ENCODE measurements around the gene MACROD2.

Gene MACROD2

GRCh38 chr20:15445056-15445840 lies 1449.9 kb downstream of the MACROD2 start:
- DNase-seq (ENCODE audit: low spot score): no peak

DNA sequence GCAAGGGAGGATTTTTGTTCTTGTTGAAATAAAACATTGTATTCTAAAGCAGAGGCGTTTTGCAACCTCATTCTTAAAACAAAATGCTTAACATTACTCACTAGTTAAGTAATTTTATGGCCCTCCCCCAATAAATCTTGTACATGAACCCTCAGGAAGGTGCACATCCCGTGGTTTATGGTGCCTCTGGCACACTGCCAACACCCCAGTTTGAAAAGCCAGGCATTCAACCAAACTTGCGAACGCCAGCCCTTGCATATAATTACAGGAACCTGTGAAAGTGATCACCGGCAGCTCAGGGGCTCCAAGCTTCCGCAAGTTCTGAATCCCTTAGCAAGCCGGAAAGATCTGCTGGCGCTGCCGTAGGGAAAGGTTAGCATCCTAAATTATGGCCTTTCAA lies 1451.1 kb downstream of the MACROD2 start:
- no peak for DNase-seq (ENCODE audit: low spot score)

DNA sequence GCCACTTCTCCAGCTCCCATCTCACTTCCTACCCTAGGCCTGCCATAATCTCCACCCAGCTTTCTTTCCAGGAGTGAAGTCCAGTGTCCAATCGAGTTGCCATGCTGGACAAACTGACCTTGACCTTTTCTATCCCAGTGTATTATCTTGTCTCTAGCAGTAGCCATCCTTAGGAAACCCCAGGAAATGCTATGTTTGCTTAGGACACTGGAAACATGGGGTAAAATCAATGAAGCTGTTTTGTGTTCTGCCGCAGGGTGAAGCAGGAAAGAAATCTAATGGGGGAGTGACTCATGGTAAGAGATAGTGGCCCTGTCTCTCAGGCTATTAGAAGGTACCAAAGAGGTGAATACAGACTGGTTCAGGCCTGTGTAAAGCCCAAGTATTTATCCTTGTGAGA lies 1452.2 kb downstream of the MACROD2 start:
- DNase-seq (ENCODE audit: low spot score): no peak

GRCh38 chr20:15449061-15449460 lies 1453.7 kb downstream of the MACROD2 start:
- no peak for DNase-seq (ENCODE audit: low spot score)

DNA sequence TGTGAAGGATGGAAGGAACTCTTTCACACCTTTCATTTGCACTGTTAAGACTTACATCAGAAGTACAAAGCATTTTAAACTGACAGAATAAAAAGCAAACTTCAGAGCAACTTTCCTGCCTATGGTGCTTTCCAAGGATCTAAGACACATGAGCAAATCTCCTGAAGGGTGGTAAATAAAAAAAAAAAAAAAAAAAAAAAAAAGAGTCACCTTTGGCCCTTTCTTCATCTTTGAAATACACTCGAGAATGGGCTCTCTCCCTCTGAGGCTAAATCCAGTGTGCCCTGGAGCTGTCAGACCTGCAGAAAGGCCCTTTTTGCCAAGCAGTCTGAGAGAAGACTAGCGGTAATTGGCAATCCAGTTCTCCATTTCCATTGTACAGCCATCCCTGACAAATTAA lies 1455.9 kb downstream of the MACROD2 start:
- DNase-seq (ENCODE audit: low spot score): no peak

DNA sequence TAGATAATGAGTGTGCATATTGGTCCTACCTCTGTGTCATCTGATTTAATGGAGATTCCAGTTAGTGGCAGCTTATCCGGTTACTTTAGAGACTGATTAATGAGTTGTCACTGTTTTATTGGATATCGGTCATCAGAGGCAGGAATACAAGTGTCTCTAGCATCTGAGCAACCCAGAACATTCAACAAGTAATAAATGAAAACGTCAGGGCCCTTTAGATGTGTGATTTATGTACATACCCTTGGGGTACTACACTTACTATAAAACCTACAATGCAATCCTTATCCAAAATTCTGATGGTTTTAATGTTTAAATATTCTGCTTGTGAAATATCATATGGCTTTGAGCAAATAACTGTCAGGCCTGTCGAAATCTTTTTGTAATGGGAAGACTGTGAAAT lies 1460.0 kb downstream of the MACROD2 start:
- no peak for DNase-seq (ENCODE audit: low spot score)

GRCh38 chr20:15461938-15462337 lies 1466.6 kb downstream of the MACROD2 start:
- DNase-seq (ENCODE audit: low spot score): no peak

DNA sequence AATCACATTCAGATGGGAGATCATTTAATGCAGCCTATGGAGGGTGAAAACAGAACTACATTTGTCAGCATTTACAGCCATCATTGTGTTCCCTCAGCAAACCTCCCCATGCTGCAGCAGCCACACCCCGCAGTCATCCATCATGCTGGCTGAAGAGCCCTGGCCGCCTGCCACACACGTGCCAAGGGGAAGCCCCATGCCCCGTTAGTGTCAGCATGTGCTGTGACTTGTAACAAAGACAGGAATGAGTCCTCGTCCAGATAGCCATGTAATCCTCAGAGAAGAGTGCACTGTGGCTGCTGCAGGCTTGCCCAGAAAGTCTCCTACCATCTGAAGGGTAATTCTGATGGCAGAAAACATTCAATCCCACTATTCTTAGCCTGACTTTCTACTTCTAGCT lies 1480.2 kb downstream of the MACROD2 start:
- no peak for DNase-seq (ENCODE audit: low spot score)

- DNase-seq (ENCODE audit: low spot score): no peak
These were observed 1480.9 kb downstream of the MACROD2 start for GRCh38 chr20:15476186-15476585.

DNA sequence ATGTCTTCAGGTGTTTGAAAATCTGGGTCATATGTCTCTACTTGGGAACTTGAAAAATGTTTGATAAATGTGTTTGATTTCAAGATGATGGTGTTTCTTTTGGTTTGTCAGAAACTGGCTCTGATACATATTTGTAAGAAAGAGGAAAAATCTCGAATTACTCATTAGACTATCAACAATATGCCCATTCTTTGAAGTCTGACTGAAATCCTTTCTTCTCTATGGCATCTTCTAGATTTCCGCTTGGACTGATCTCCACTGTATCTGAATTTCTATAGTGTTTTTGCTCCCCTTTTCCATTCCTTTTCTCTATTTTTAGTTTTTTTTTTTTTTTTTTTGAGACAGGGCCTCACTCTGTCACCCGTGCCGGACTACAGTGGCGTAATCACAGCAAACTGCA lies 1481.5 kb downstream of the MACROD2 start:
- DNase-seq (ENCODE audit: low spot score): no peak

GRCh38 chr20:15482525-15482924 lies 1487.2 kb downstream of the MACROD2 start:
- no peak for DNase-seq (ENCODE audit: low spot score)

- no peak for DNase-seq (ENCODE audit: low spot score)
These were observed 1490.2 kb downstream of the MACROD2 start for GRCh38 chr20:15485519-15485918.

GRCh38 chr20:15487030-15487429 lies 1491.7 kb downstream of the MACROD2 start:
- DNase-seq (ENCODE audit: low spot score): no peak

DNA sequence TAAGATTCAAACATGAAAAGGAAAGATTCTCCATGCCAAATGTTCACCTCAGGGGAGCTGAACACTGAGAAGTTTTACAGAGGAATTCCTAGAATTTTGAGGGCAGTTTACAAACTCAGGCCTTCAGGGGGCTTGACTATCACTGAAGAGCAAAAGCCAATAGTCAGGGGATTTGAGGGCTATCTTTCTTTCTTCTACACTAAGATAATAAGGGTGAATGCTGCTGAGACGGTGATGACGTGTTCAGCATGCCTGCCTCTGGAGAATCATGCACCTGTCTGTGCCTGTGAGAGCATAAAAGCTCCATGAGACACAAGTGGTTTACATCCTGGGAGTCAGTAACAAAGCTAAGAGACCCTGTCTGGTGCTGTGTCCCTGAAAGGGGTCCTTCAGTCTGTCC lies 1492.4 kb downstream of the MACROD2 start:
- no peak for DNase-seq (ENCODE audit: low spot score)

DNA sequence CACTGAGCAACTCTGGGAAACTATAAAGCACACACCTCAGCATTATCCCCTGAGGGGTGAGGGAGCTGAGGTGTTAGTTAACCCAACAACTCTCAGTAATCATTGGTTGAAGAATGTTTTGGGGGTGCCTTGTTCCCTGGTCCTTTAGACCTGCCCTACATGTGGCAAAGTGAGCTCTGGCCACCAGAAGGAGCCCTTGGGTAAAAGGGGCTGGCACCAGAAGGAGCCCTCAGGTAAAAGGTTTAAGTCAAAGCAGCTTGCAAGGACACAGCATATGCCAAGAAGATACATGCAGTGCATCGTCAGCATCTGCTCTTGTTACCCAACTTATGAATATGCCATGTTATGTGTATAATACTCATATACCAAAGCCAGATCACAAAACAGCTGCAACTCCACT lies 1496.3 kb downstream of the MACROD2 start:
- no peak for DNase-seq (ENCODE audit: low spot score)

- DNase-seq (ENCODE audit: low spot score): no peak
These were observed 1499.5 kb downstream of the MACROD2 start for GRCh38 chr20:15494851-15495250.

- peak; percentile 15 for DNase-seq (ENCODE audit: low spot score)
These were observed 1501.3 kb downstream of the MACROD2 start for GRCh38 chr20:15496501-15497039.

- no peak for DNase-seq (ENCODE audit: low spot score)
These were observed 1503.6 kb downstream of the MACROD2 start for GRCh38 chr20:15498926-15499325.

GRCh38 chr20:15506311-15506710 lies 1511.0 kb downstream of the MACROD2 start:
- DNase-seq (ENCODE audit: low spot score): no peak

- DNase-seq (ENCODE audit: low spot score): no peak
These were observed 1511.8 kb downstream of the MACROD2 start for GRCh38 chr20:15507151-15507550.

- no peak for DNase-seq (ENCODE audit: low spot score)
These were observed 1516.2 kb downstream of the MACROD2 start for GRCh38 chr20:15511551-15511950.

- DNase-seq (ENCODE audit: low spot score): no peak
These were observed 1517.6 kb downstream of the MACROD2 start for GRCh38 chr20:15512916-15513315.

- DNase-seq (ENCODE audit: low spot score): no peak
These were observed 1520.4 kb downstream of the MACROD2 start for GRCh38 chr20:15515691-15516090.

- DNase-seq (ENCODE audit: low spot score): no peak
These were observed 1525.7 kb downstream of the MACROD2 start for GRCh38 chr20:15520930-15521524.
